GM13977 (cell line): ENCODE results near the gene CHD9.

Experiments
- DNase-seq: peaks from one replicate; pipeline ENCODE4 v3.0.0; 2012; ENCODE audit warnings: low spot score
- in situ Hi-C: fragments of 300-500 bp; cut with MboI; formaldehyde crosslinking; loops from one replicate; pipeline ENCODE4 v1.12.0; 2022; ENCODE audit warnings: low sequenced_read_pairs, low pct_unique_long_range_greater_than_20kb, mixed read lengths, inconsistent platforms; ENCODE audit not compliant: unreplicated experiment
- TF ChIP-seq, protein P1 (sequence below): IDR thresholded peaks from 2 replicates; pipeline ENCODE4 v1.5.1; 2012; ENCODE audit warnings: mild to moderate bottlenecking, control low read depth; ENCODE audit not compliant: insufficient read depth; ENCODE audit errors: extremely low read depth, missing control alignments

Gene CHD9

DNA sequence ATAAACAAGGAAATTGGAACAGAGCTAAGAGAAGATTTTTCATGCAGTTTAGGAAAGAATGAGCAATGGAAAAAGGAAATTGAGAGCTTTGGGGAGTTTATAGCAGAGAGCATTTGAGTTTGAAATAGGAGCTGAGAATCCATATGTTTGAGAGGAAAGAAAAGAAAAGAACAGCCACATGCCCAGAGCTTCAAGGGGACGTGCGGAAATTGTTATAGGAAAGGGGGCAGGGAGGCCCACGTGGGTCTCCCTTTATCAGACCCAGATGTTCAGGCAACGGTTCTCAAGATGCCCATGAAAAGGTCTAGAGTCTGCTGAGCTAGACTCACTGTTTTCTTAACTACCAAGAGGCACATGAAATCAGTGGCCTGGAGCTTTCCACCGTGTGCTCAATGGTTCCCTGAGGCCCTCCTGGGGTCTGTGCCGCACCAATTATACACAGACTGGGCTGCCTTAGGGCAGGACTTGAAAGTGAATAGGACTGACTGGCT is 31.2 kb downstream of the CHD9 start:
- in situ Hi-C loops, result no loop called here
- no peak for DNase-seq
- TF ChIP-seq, protein P1, sequence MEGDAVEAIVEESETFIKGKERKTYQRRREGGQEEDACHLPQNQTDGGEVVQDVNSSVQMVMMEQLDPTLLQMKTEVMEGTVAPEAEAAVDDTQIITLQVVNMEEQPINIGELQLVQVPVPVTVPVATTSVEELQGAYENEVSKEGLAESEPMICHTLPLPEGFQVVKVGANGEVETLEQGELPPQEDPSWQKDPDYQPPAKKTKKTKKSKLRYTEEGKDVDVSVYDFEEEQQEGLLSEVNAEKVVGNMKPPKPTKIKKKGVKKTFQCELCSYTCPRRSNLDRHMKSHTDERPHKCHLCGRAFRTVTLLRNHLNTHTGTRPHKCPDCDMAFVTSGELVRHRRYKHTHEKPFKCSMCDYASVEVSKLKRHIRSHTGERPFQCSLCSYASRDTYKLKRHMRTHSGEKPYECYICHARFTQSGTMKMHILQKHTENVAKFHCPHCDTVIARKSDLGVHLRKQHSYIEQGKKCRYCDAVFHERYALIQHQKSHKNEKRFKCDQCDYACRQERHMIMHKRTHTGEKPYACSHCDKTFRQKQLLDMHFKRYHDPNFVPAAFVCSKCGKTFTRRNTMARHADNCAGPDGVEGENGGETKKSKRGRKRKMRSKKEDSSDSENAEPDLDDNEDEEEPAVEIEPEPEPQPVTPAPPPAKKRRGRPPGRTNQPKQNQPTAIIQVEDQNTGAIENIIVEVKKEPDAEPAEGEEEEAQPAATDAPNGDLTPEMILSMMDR, result no peak

DNA sequence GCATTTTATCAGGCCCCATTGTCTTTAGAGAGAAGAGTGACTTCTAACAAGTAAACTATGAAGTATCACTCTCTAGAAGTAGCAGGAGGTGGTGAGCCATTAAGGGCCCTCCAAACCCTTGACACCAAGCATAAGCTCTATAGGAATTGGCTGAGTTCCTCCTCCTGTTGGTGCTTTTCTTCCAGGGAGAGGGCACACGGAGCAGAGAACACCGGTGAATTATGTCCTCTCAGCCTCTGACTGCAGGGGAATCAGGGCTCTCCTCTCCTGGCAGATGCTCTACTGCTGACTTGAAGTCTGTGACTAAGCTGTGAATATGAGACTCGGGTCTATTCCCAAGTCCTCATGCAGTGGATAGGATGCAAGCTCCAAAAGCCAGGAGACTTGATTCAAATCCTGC is 32.3 kb downstream of the CHD9 start:
- in situ Hi-C loops, result no loop called here
- TF ChIP-seq, protein P1, result no peak

DNA sequence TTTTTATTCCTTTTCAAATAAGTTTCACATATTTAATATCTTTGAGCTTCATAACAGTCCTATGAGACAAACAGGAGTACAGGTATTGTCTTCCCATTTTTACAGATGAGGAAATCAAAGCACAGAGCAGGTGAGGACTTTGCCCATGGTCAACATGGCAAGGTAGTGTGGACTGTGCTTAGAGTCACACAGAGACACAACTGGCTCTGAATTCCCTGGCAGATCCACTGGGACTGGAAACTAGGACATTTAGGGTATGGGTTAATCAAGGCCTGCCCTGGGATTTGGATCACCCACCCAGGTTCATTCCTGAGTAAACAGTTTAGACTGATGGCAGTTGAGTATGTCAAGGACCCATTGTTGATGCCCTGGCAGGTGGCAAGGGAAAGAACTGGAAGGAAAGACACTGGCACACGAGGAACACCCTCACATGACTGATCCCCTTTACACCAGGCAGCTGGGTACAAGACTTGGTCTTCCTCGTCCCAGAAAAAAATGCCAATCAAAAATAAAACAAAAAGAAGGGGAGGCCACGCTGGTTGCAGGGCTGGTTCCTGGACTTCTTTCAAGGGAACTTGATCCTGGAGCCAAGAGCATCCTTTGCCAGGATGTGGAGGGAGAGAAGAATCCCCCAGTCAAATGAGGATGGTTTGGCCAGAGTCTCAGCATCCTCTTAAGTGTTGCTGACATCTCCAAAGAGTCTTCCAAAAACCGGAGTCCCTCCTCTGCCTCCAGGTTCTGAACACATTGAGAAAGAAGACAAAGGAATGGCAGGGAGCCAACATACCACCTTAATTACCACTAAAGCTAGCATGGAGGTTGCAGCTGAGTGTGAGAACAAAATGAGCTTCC is 34.9 kb downstream of the CHD9 start:
- no peak for DNase-seq
- TF ChIP-seq, protein P1, result no peak
- in situ Hi-C loops, result no loop called here

More for the DNA sequence above, 32.3 kb downstream of the CHD9 start:
- no peak for DNase-seq

DNA sequence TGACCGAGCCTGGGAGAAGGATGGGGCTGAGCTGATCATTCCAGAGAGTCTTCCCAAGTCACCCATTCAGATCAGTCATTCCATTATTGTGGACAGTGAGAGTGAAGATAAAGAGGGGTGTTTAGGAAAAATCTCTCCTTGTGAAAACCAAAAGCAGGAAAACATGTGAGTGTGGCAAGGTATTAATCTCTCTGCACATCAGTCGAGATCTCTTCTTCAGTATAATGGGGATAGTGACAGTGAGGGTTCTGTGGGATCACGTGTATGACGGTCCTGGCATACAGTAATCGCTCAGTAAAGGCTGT is 35.4 kb downstream of the CHD9 start:
- TF ChIP-seq, protein P1, result no peak
- in situ Hi-C loops, result no loop called here
- no peak for DNase-seq

DNA sequence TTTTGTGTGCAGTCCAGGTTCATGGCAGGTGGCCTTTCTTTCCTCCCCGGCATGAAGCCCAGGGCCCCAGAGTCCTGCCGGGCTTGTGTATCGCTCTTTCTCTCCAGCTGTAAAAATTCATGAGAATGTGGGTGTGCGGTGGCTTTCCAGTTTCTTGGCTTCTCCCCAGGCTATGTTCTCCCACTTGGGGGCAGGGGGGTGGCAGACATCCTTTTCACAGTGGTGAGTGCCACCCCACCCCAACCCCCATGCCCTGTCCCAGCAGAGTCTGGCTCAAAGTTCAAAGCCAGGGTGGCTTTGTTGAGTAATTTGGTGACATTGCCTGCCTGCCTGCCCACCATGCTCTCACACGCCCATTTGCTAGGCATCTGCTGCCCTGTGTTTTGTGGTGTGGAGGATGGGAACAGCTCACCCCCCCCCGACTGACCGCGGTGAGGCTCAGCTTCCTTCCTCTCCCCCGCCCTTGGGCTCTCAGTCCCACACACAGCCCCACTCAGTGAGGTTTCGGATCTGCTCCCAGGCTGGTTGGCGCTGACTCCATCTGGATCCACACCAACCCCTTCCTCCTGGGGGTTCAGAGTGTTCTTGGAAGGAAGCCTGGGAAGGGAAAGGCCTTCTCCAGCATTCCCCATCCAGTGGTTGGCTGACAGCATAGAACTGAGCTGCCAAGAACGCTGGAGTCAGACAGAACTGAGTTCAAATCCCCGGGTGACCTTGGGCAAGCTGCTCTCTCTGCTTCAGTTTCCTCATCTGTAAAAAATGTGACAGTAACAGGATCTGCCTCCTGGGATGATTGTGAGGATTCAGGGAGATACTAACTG is 36.0 kb downstream of the CHD9 start:
- no peak for DNase-seq
- in situ Hi-C loops, result no loop called here
- TF ChIP-seq, protein P1, result no peak

DNA sequence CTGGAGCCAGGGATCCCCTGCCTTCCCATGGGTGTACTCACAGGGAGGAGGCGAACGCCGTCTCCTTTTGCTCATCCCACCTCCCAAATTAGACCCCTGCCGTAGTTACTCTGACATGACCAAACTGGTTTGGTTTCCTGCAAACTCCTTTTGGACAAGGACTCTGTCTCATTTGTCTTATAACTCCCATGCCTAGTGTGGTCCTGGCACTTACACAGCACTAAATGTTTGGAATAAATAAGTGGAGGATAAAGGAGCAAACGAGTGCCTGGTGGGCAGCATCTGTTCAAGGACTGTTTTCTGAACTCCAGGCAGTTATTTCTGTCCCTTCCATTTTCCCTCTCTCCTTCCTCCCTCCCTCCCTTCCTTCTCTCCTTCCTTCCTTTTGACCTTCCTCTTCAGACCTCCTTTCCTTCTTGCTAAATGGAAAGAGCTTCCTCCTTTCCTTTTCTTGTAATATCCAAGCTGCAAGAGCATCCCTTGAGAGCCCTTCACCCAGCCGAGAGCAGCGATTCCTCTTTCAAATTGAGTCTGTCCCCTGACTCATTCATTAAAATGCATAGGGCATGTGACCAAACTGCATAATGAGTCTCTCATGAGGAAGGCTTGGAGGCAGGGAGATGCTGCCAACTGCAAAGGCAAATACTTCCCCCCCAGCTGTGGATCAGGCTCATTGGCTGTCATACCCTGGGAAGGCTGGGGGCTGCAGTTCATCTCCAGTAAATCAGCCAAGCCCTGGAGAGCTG is 36.8 kb downstream of the CHD9 start:
- in situ Hi-C loops, result no loop called here
- peak; percentile 53 for DNase-seq
- TF ChIP-seq, protein P1, result no peak
